ENCODE data around the gene AHNAK.

The AHNAK gene

DNA sequence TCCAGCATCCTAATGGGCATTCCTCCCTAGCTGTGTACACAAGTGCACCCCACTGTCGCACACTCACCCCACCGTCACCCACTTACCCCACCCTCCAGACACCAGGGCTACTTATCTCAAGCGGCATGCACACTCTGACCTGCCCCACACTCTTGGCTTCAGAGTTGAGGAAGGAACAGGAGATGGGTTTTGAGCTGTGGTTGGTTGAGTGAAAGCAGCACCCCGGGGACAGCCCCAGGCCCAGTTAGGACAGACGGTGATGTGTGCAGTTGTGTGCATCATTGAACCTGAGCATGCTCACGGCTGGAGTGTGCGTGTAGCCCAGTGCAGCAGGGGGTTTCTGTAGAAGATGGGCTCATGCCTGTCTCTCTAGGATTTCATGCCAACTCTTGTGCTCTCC is 32.5 kb downstream of the AHNAK start:
- no peak for DNase-seq

DNA sequence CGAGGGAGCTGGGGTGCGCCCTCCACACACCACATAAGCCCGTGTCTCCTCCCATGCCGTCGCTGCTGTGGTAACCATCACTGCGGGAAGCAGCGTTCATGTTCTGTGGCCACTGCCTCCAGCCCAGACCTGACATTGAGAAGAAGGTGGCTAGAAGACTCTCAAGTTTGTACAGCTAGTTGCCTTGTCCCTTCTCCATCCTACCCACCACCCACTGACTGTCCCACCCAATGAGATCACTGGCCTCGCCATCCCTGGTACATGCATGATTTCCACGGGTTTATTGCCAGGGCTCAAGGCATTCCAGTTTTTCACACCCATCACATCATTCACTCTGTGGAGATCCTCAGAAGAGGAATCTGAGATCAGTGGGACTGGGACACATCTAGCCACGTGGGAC is 33.0 kb downstream of the AHNAK start:
- no peak for DNase-seq

DNA sequence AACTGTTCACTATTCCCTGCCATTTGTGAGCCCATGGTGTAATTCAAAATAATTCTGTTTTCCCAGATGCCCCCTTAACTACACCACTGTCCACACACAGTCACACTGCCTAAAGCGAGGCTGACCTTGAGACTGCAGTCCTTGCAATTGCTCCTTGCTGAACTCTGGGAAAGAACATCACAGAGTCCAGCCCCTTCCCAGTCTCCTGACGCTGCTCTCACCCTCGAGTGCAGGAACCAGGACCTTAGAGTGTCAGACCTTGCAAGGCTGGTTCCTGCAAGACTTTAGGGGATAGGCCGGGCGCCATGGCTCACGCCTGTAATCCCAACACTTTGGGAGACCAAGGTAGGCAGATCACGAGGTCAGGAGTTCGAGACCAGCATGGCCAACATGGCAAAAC is 33.6 kb downstream of the AHNAK start:
- no peak for DNase-seq

DNA sequence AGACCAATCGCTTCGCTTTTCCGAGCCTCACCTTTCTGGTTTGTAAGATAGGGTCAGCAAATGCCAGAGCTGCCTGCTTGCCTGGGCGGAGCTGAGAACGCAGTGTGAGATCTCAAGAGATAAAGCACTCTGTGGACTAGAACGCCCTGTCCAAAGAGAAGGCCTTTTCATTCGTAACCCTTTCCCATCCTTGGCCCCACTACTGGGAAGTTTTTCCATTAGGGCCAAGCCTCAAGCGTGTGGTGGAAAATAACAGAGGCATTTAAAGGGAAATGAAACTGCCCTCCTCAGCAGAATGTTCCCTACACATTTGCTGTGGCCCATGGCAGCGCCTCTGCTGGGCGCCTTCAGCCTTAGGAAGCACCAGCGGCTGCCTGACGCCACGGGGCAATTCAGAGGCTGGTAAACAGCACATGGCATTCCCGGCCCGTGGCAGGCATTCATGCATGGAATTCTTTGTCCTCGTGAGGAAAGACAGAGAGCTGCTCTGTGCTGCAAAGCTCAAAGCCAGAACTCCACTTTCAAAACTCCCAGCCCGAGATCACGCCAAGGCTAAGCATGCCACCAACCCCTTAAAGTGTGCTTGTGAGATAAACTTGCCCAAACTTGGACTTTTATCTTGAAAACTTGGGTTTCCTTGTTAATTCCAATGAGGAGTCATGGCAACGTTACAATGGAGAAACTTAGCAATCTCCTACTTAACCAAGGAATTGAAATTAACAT is 38.1 kb downstream of the AHNAK start:
- DNase-seq = peak; percentile 43

DNA sequence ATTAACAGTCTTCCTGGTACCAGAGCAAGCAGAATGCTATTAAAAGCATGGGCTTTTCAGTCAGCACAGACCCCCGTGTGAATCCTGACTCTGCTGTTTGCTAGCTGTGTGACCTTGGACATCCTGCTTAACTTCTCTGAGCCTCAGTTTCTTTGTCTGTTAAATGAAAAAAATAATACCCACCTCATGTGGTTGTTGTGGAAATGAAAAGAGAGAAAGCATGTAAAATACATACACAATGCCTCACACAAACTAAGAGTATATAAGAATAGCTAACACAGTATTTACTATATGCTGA is 39.5 kb downstream of the AHNAK start:
- DNase-seq = no peak

DNA sequence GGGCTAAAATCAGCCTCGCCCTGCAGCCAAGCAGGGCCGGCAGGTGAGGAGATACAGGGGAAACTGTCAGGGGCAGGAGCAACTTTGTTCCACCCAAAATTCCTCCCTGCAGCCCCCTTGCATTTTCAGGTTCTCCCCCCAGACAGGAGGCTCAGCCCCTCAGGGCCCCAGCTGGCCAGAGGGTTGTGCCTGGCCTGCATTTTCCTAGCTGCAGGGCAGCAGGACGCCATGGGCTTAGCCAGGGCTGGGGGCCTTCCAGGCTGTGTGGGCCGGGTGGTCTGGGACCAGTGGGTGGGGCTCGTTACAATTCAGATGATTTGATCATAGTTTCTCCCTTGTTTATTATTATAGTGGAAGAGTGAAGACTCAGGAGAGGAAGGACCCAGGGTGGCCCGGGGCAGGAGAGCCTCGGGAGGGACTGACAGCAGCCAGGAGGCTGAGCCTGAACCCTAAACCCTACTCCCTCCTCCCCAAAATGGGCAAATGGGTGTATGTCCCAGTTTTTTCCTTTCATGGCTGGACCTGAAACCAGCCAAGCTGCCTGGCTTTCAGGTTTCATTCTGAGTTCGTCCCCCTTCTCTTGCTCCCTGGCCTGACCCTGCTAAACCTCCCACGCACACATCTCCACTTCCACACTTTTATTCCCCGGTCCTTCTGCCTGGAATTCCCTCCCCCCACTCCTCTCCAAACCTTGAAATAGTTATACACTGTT is 40.0 kb downstream of the AHNAK start:
- DNase-seq = no peak

DNA sequence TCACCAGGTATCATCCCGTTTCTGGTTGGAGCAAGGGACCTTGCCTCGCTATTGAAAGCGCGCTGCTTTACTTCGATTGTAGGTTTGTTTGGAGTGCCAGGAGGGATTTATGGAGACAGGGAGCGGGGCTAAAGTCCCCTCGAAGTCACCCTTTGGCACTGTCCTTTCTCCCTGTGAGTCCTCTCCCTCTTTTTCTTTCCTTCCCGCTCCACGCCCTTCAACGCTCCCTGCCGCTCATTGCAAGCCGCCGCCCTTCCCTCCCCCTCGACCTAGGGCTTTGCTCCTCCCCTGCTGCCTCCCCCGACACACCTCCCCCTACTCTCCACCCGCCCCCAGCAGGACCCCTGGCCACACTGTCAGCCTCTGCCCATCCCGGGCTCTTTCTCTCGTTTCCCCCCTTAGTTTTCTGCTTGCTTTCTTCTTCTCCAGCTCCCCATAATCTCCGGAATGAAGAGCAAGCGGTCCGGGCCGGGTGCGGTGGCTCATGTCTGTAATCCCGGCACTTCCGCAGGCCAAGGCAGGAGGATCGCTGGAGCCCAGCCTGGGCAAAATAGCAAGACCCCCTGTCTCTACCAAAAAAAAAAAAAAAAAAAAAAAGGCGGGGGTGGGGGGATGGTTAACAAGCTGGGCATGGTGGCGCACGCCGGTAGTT is 41.0 kb downstream of the AHNAK start:
- peak; percentile 21 for DNase-seq

DNA sequence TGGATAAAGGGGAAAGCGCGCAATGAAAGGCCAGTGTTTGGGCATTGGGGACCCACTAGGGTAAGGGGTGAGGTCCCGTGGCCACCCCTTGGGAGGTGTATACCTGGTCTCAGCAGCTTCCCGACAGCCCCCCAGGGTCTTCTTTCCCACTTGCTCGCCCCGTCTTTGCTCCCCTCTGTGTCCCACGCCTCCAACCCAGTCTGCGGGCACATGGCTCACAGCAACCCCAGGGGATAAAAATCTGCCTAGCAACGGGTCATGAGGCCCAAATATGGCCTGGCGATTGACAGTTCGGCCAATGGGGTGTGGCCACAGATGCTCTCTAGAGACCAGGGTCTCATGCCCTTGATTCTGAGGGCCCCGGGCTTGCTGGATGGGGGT is 41.6 kb downstream of the AHNAK start:
- no peak for DNase-seq

DNA sequence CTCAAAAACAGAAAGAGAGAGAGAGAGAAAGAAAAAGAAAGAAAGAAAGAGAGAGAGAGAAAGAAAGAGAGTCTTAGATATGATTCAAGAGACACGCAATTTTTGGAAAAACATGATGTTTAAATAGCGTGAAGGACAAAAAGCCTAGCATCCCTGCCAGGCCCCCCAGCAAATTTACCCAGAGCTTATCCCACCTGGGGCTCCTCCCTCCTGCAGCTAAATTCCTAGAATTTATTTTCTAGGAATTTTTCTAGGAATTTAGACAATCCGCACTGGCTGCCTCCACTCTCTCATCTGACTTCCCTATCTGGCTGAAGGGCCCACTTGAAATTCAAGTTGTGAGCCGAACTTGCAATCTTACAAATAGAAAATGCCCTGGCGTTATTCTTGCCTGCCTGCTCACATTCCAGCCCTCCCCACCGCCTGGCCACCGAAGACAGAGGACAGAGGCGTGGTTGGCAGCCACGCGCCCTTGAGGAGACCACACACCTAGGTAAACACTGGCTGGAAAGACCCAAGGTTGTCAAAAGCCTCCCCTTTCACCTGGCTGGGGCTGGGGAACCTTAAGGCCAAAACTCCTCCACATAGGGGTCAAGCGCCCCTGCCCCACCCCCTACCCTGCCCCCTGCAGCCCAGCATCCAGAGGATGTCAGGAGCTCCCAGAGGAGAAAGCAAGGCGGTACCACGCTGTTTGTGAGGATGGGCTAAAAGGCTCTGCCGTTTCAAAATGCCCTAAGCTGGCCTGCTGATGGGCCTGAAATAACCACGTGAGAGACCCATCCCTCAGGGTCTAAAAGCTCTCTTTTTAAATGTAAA is 42.2 kb downstream of the AHNAK start:
- DNase-seq = no peak

DNA sequence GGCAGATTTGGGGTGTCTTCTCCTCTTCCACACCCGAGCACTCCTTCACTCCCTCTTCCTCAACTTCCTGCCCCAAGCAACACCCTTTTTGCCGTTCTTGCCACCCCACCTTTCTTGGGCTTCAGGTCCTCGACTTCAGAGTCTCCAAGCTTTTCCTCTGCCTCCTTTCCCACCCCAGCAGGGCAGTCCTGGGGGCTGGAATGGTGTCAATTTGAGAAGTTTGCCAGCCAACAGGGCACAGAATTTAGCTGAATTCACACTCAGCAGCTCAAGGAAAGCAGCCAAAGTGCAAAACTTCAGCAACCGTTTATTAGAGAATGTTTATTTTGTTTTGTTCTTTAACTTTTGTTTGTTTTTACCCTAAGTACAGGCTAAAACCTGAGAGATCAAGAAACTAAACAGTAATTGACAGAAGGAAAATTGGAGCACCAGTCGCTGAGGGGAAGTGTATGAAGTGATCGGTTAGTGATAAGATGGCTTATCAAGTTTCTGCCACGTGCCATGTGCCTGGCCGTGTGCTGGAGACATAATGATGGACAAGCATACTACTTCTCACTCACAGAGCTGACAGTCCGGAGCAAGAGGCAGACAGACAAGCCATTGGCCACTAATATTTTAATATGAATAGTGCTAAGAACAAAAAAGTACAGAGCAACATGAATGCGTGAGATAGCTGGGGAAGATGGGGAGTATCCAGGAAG is 44.4 kb downstream of the AHNAK start:
- DNase-seq = no peak

DNA sequence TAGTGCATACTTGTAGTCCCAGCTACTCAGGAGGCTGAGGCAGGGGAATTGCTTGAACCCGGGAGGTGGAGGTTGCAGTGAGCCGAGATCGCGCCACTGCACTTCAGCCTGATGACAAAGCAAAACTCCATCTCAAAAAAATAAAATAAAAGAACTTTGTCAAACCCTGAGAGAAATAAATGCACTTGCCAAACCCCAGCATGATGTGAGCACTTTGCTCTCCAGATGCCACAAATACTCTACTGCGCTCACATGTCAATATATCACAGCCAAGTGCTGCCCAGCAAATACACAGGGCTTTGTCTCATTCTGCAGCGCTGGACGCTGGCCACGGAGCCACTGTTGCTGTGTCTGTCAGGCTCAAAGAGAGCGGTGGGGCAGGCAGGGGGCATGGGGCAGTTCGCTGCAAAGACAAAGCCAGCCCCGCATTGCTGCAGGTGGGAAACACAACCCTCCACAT is 45.1 kb downstream of the AHNAK start:
- no peak for DNase-seq

DNA sequence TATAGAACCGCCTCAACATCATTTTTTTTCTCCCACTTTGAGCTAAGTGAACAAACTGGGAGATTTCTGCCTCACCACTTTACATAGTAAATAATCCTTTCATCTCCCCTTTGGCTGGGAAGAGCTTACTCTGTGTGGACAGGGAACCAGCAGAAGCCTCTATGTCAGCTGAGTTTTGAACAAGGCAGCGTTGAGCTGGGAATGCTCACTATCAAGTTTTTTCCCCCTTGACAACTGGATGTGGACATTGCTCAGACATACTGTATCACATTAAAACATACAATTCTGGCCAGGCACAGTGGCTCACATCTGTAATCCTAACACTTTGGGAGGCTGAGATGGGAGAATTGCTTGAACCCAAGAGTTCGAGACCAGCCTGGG is 46.0 kb downstream of the AHNAK start:
- no peak for DNase-seq

DNA sequence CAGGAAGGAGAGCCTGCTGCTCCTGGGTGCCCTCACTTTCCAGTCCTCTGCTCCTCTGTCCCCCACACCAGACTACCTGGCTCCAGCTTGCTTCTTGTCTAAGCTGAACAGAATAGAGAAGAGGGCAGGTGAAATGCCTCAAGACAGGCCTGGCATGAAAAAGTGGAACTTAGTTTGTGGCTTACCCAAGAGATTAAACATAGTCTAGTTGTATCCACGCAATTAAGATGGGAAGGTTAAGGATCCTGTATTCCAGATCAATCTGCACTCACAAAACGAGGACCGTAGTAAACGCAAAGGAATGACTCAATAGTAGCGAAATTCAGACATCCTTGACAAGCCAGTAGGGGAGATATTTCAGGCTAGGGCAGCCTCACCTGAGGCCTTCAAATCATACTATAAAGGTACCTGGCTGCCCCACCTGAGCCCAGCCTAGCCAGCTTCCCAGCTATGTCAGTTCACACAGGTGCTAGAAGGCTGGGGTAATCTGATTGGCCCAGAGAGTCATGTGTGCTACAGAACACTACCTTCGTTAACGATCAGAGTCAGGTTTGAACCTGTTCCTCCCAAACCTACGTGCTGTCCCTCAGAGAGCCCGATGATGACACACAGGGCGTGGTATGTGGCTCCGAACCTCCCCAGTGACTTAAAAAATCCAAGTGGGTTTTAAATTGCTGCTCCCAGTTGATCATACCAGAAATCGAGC is 46.5 kb downstream of the AHNAK start:
- DNase-seq = no peak

DNA sequence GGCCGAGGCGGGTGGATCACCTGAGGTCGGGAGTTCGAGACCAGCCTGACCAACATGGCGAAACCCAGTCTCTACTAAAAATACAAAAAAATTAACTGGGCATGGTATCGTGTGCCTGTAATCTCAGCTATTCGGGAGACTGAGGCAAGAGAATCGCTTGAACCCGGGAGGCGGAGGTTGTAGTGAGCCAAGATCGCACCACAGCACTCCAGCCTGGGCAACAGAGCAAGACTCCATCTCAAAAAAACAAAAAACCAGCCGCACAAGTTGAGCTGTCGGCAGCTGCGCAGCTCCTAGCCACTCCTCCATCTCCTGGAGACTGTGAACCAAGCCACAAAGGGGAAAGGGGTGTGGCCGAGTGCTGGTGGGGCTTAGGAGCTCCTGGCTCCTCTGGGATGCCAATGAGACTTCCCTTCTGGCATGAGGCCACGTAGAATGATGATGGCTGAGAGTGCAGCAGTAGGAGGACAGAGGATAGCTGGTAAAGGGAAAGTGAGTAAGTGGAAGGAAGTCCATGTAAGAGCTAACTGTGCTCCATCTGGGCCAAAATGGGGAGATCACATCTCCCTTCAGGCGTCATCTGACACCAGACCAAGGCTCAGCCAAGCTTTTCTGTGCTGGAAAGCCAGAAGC is 47.2 kb downstream of the AHNAK start:
- DNase-seq = peak; percentile 67

DNA sequence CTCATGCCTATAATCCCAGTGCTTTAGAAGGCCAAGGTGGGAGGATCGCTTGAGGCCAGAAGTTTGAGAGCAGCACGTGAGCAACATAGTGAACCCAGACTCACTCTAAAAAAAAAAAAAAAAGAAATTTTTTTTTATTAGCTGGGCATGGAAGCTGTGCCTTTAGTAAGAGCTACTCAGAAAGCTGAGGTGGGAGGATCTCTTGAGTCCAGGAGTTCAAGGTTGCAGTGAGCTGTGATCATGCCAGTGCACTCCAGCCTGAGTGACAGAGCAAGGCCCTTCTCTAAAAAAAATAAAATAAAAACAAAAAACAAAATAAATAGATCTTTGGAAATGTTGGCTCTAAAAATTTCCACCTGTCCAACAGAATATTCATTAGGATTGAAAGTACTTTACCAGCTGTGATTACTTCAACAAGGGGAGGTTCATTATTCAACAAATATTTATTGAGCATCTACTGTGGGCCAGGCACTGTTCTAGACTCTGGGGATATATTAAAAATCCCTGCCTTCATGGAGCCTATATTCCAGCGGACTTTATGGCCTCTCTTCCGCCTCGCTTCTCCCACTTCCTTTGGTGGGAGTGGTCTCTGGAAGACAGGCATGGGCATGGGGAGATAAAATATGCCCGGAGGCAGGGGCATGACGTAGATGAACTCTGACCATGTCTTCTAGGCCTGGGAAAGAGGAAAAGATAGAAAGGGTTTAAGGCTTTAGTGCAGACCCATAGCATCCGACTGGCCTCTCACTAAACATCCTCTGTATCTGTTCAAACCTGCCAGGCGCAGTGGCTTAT is 47.9 kb downstream of the AHNAK start:
- DNase-seq = no peak

DNA sequence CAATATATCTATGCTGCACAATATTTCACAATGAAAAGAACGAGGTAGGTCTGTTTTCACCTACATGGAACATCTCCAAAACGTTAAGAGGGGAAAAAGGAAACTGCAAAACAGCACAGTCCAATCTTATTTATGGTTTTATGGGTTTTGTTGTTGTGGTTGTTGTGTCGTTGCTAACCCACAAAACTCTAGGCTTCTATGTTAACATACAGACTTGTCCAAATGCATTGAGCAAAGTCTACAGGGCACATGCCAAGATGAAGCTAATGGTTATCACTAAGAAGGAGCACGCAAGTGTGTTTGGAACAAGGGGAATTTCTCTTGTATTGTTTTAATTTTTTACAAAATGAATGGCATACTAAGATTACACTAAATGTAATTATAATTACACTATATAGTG is 48.6 kb downstream of the AHNAK start:
- no peak for DNase-seq

DNA sequence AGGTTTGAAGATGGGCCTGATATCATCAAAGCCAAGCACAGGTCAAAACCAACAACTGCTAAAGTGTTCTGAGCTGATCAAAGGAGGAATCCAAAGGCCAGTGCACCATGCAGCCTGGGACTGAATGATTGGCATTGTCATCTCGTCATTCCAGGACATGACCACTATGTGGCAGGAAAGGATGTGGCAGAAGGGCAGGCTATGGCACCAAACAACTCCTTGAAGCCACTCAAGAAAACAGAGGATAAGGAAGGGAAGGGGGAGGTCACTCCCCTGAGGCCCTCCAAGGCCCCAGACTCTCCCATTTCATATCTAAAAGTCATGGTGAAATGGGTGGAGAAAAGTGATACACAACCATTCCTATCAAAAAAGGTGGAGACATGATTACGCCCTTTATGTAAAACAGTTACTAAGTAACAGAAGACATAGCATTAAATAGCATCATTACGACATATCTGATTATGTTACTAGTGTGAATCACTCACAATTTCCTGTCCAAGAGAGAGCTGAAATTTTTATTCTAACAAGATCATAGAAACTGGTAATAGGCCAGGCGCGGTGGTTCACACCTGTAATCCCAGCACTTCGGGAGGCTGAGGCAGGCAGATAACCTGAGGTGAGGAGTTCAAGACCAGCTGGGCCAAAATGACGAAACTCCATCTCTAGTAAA is 49.3 kb downstream of the AHNAK start:
- DNase-seq = peak; percentile 71

DNA sequence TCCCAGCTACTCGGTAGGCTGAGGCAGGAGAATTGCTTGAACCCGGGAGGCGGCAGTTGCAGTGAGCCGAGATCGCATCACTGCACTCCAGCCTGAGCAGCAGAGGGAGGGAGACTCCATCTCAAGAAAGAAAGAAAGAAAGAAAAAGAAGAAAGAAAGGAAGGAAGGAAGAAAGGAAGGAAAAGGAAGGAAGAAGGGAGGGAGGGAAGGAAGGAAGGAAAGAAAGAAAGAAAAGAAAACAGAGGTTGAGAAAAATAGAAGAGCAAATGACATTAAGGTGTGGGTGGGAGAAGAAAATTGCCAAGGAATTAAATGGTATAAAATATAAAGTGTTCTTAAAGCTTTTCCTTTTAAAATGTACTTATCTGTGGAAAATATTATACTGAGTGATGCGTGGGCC is 49.9 kb downstream of the AHNAK start:
- DNase-seq = no peak

DNA sequence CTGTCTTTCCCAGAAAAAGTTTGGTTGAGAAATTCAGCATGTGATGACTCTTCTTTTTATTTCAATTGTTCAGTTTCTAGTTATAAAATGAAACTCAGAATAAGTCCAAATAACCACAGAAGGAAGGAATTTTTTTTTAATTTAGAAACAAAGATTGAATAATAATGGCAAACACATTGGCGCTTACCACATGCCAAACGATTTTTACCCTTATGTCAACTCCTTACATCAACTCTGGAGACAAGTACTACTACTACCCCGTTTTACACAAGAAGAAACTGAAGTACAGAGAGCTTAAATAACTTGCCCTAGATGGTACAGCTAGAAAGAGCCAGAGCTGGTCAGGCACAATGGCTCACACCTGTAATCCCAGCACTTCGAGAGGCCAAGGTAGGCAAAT is 52.4 kb downstream of the AHNAK start:
- no peak for DNase-seq

DNA sequence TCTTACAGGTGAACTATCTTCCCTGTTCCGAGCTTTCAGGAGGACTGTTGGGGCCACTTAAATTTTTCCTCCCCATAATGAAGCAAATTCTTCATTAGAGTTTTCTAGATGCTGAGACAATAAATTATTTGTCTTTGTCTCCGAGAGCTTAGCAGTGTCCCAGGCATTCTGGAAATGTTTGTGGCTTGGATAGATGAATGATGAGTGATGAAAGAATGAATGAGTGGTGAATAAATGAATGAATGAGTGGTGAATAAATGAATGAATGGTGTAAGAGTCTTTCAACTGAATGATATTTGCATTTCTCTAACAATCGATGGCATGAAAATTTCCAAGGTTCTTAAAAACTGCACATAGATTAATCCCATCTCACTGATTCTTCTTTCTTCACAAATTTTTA is 52.8 kb downstream of the AHNAK start:
- peak; percentile 35 for DNase-seq

Measured in fibroblast of skin of right biceps (primary cell).